Uterus (tissue), 4 donors: ENCODE results near the gene SIM1. TPM values are rescaled to one million over a fixed set of nuclear protein-coding genes. Genes with fewer than 3 reads are reported as not detected.

Experiments used
- DNase-seq, 2 donors: peaks; one replicate each; pipeline ENCODE4 v3.0.0-alpha.2; 2019 to 2020
- H3K27ac ChIP-seq, 2 donors: fragments of 200-600 bp; sonication (generic); 1 replicate in 1 of 2; 2 replicates in 1 of 2; pipeline ENCODE4 v1.5.1; 2016 to 2018
- H3K27me3 ChIP-seq, 2 donors: fragments of 200-600 bp; sonication (generic); one replicate each; pipeline ENCODE4 v1.5.1; 2018 to 2019; ENCODE audit warnings: control low read depth in 1 of 2
- H3K36me3 ChIP-seq, 2 donors: fragments of 200-600 bp; sonication (generic); one replicate each; pipeline ENCODE4 v1.5.1; 2019; ENCODE audit warnings: control low read depth in 1 of 2
- H3K4me1 ChIP-seq, 2 donors: fragments of 200-600 bp; sonication (generic); one replicate each; pipeline ENCODE4 v1.5.1; 2018 to 2019; ENCODE audit warnings: control low read depth in 1 of 2
- H3K4me3 ChIP-seq, 2 donors: fragments of 200-600 bp; sonication (generic); 1 replicate in 1 of 2; 2 replicates in 1 of 2; pipeline ENCODE4 v1.5.1; 2018 to 2019; ENCODE audit warnings: mild to moderate bottlenecking in 1 of 2
- H3K9me3 ChIP-seq, 2 donors: fragments of 200-600 bp; sonication (generic); one replicate each; pipeline ENCODE4 v1.5.1; 2019; ENCODE audit warnings: control low read depth in 1 of 2
- POLR2A ChIP-seq, 2 donors: fragments of 450-650 bp; IDR thresholded peaks; one replicate each; pipeline ENCODE4 v1.6.1; 2016; ENCODE audit warnings: antibody characterized with exemption in 2 of 2, mild to moderate bottlenecking in 1 of 2, moderate library complexity in 1 of 2
- intact Hi-C: fragments of 100-400 bp; cut with DNase I; formaldehyde crosslinking; loops from one replicate; pipeline ENCODE4 v1.15.1; 2023; ENCODE audit warnings: low total_unique reads
- total RNA-seq, 4 donors: library from RNA; depleted of rRNA in 3 of 4; stranded (reverse); fragments of >200 nt in 3 of 4; gene quantifications; one replicate each; pipeline versions ENCODE4 v1.1.0 to v1.2.4, GENCODE V29; 2014 to 2023
- TF ChIP-seq, protein P1 (sequence below), 4 experiments: fragments of 200-600 bp in 2 of 4; fragments of 450-650 bp in 2 of 4; sonication (generic) in 2 of 4; IDR thresholded peaks; one replicate each; pipeline ENCODE4 v1.5.1; 2016 to 2019; ENCODE audit warnings: antibody characterized with exemption in 4 of 4, mild to moderate bottlenecking in 2 of 4, moderate library complexity in 1 of 4
- donor health status: DM: yes; HTN: yes; CAD: no.

SIM1 gene
- total RNA-seq, 4 donors from 2014 or later, result under 0.01 TPM; not detected in 3

DNA sequence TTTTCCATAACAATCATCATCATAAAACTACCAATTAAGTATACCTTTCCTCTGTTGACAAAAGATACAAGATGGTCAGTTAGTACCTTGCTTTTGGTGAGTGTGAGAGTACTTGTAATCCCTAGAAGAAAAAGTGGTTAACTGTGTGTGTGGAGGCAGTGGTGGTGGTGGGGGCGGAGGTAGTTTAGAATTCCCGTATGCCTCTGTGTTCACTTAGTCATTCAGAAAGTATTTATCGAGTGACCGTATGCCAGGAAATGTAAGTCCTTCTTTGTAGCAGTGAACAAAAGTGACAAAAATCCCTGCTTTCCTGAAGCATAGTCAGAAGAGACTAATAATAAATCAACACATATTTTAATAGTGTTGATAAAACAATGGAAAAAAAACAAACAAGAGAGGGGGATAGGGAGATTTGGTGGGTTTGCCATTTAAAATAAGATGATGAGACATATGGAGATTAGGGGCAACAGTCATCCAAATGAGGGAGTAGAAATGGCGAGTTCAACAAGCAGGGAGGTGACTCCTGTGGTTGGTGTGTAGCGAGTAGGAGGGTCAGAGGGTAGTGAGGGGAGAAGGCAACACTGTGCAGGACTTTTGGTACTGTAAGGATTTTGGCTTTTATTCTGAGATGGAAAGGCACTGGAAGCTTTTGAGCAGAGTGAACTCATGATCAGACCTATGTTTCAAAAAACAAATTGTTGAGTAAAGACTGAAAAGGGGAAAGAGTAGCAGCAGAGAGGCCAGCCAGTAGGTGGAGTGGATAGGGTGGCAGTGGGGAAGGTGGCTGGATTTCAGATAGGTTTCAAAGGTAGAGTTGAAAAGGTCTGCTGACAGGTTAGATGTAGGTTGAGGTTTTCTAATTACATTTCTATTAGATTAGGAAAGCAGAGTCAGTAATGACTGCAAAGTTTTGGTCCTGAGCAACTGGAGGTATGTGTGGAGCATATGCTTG lies 40.3 kb upstream of the SIM1 start:
- intact Hi-C loops, result no loop called here

DNA sequence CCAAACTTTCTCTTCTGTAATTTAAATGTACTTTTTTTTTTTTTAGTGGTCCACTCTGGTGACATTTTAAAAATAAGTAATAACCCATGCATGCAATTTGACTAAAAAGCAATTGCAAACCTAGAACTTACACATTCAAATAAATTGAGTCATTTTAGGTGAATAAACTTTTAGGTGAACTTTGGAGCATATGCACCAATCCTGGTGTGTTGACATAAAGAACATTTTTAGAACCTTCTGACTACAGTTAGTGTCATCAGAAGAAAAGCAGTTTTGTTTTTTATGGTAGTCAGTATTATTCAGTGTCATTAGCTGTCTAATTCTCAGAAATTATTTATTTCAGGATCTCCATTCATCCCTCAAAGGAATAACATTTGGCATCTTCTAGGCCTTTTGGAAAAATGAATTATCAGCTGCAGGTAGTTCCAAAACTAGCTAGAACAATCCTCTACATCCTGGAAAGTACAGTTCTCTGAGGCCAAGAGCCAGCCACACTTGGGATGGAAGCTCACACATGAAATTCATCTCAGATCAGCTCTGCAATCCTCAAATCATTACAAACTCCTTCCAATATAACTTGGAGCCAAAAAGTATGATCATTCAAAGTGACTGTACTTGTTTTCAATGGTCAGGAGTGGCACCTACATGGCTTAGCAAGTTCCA lies 38.5 kb upstream of the SIM1 start:
- H3K27ac ChIP-seq, result no peak overlapping the region
- TF ChIP-seq POLR2A (IDR thresholded peaks at IDR 0.05), result no peak
- TF ChIP-seq, protein P1, sequence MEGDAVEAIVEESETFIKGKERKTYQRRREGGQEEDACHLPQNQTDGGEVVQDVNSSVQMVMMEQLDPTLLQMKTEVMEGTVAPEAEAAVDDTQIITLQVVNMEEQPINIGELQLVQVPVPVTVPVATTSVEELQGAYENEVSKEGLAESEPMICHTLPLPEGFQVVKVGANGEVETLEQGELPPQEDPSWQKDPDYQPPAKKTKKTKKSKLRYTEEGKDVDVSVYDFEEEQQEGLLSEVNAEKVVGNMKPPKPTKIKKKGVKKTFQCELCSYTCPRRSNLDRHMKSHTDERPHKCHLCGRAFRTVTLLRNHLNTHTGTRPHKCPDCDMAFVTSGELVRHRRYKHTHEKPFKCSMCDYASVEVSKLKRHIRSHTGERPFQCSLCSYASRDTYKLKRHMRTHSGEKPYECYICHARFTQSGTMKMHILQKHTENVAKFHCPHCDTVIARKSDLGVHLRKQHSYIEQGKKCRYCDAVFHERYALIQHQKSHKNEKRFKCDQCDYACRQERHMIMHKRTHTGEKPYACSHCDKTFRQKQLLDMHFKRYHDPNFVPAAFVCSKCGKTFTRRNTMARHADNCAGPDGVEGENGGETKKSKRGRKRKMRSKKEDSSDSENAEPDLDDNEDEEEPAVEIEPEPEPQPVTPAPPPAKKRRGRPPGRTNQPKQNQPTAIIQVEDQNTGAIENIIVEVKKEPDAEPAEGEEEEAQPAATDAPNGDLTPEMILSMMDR (IDR thresholded peaks at IDR 0.05), result no peak
- H3K9me3 ChIP-seq, result no peaks in the 10 kb centered on the region
- intact Hi-C loops, result no loop called here
- H3K36me3 ChIP-seq, result no peaks in the 10 kb centered on the region
- no peaks in the 10 kb centered on the region for H3K27me3 ChIP-seq
- DNase-seq, result no peak
- no peak overlapping the region for H3K4me3 ChIP-seq
- H3K4me1 ChIP-seq, result no peaks in the 10 kb centered on the region

More for the DNA sequence above, 40.3 kb upstream of the SIM1 start:
- Histone ChIP-seq H3K9me3 (no peaks in the 10 kb centered on the region), H3K4me1 (no peaks in the 10 kb centered on the region), H3K27me3 (no peaks in the 10 kb centered on the region), H3K36me3 (no peaks in the 10 kb centered on the region), H3K4me3 (no peak overlapping the region), H3K27ac (no peak overlapping the region)
- TF ChIP-seq, protein P1 (IDR thresholded peaks at IDR 0.05), result no peak
- TF ChIP-seq POLR2A (IDR thresholded peaks at IDR 0.05), result no peak
- DNase-seq, result no peak

DNA sequence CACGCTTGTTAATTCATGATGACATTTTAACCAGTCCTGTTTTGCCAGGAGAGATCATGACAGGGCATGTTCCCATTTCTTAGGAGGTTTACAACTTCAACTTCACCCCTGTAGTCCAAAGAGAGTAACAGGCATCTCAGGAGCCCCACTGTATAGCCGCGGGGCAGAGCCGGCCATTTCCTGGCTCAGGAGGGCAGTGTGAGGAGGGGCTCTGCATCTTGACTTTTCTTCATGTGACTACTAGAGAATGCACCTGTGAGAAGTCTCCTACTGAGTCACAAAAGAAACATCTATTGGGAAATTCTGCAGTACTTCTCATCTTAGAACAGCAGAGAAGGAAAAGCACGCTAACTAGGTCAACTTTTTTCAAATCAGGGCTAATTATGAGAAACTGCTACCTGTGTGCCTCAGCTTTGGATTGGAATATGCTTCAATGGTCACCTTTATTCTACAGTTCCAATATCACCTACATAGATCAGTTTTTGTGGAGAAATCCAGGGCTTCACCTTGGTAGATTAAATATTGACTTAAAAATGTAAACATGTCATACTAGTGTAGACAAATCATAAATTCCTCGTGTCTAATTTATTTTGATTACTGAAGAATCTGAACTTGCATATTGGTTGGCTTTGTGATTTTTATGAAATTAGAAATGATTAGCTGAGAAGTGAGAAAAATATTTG lies 28.6 kb upstream of the SIM1 start:
- intact Hi-C loops, result no loop called here
- H3K4me1 ChIP-seq, result no peaks in the 10 kb centered on the region
- no peaks in the 10 kb centered on the region for H3K27me3 ChIP-seq
- no peaks in the 10 kb centered on the region for H3K9me3 ChIP-seq
- TF ChIP-seq, protein P1 (IDR thresholded peaks at IDR 0.05), result no peak
- TF ChIP-seq POLR2A (IDR thresholded peaks at IDR 0.05), result no peak
- H3K4me3 ChIP-seq, result no peak overlapping the region
- H3K36me3 ChIP-seq, result no peaks in the 10 kb centered on the region
- H3K27ac ChIP-seq, result no peak overlapping the region
- DNase-seq, result no peak

DNA sequence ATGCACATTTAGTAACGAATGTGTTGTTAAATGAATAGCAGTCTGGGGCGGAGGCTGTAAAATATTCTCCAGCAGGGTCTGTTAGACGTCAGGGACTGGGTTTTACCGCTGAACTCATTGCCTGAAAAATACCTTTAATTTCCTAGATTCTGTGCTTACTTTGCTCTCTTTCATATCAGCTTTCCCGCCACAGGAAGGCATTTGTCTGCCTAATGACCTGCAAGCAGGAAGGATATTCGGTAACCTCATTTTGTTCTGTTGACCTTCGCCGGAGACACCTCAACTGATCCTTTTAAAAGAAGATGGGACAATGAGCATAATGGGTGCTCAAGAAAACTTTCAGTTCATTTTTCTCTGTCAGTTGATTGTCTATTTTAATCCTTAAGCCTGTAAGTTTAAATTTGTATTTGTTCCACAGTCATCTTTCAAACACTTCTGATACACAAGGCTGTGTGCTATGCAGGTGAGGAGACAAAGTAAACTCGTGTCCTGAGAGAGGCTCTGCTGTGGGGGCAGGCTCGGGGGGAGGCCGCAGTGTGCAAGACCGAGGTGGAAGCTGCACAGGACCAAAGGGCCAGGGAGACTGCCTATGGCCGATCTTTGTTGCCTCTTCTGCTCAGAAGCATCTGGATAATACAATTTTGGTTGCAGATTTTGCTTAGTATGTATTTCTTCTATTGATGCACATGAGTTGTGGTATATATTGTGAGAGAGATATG lies 27.4 kb upstream of the SIM1 start:
- Histone ChIP-seq H3K4me1 (no peaks in the 10 kb centered on the region), H3K4me3 (no peak overlapping the region), H3K27me3 (no peaks in the 10 kb centered on the region), H3K36me3 (no peaks in the 10 kb centered on the region), H3K9me3 (no peaks in the 10 kb centered on the region), H3K27ac (no peak overlapping the region)
- TF ChIP-seq POLR2A (IDR thresholded peaks at IDR 0.05), result no peak
- TF ChIP-seq, protein P1 (IDR thresholded peaks at IDR 0.05), result no peak
- DNase-seq, result no peak
- intact Hi-C loops, result no loop called here
